ENCODE measurements around the gene P2RY2. TPM values are rescaled to one million over a fixed set of nuclear protein-coding genes. Genes with fewer than 3 reads are reported as not detected.

P2RY2 gene
- total and polyA plus RNA-seq, 9 of the 15 experiments (the other 6 are each of a cell fraction or from before 2014, with no cell fraction given) = not detected

DNA sequence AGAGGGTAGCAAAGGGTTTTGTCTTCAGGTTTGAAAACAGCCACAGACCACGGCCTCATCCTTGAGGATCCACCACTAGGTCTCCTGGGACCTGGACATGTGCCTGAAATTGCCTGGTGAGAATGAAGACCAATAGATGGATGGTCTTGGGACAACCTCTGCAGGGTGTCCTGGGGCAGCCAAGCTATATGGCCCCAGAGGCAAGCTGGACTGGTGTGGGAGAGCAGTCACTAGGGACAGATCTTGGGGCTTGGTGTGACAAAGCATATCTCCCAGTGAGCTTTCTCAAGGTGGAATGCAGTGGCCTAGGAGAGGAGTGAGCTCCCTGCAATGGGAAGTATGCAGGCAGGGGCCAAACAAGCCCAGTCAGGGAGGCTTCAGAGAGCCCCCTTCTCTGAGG is 67.6 kb downstream of the P2RY2 start:
- H3K9me1 ChIP-seq (ENCODE audit: control insufficient read depth, insufficient read depth, low read length) = peaks cover 5% of the 10 kb centered on the region
- no peak overlapping the region for H3K4me2 ChIP-seq (ENCODE audit: insufficient read depth, low read length)
- no peak overlapping the region for H2AFZ ChIP-seq (ENCODE audit: low read depth, low read length)
- no peak overlapping the region for H3K27ac ChIP-seq (ENCODE audit: extremely low read depth, low read depth, low read length)
- no peaks in the 10 kb centered on the region for H3K79me2 ChIP-seq (ENCODE audit: control insufficient read depth, insufficient read depth, low read length)
- ATAC-seq = no peak
- CTCF ChIA-PET (ENCODE audit: low intra/inter-chr PET ratio) = interaction anchor here (0.7 kb wide), 1 partner anchor 107 kb away, joined by 5 read pairs; no protein-coding TSS in a partner anchor
- 17% methylated on average over 1 of the region's 1 CpG for WGBS (ENCODE audit: insufficient coverage, low coverage, missing lambda C conversion rate)
- H4K20me1 ChIP-seq (replicated peaks; ENCODE audit: control insufficient read depth, insufficient read depth, low read length) = no peaks in the 10 kb centered on the region; the same call in 1 of the 2 replicates
- H3K9ac ChIP-seq (ENCODE audit: insufficient read depth in 1 of 2, low read depth in 2 of 2, low read length in 2 of 2) = no peak overlapping the region
- peaks cover 0 to 6% of the 10 kb centered on the region in 2 experiments; a peak in 1 of 5 replicates for H3K27me3 ChIP-seq (ENCODE audit: control insufficient read depth in 2 of 2, insufficient read depth in 2 of 2, low read length in 2 of 2)
- no TSS peak for BruUV-seq (replicated peaks)
- POLR2A ChIA-PET = interaction anchor here (1.0 kb wide), 1 partner anchor 17 kb away, joined by 4 read pairs; no protein-coding TSS in a partner anchor
- in situ Hi-C loops (cut with MboI) (no loop called here), intact Hi-C loops (cut with micrococcal nuclease) (loop anchor here (5.0 kb wide), 1 partner anchor 453 kb away; no protein-coding TSS in a partner anchor)
- H3K4me3 ChIP-seq = no peak overlapping the region
- no peaks in the 10 kb centered on the region for H3K36me3 ChIP-seq (ENCODE audit: control insufficient read depth, insufficient read depth, low read length)
- H3K4me1 ChIP-seq (replicated peaks in 1 of 2; ENCODE audit: control insufficient read depth in 2 of 2, insufficient read depth in 2 of 2, low read length in 2 of 2) = peaks cover 19 to 23% of the 10 kb centered on the region in 2 experiments; a peak in 4 of 5 replicates
- no peak for FAIRE-seq
- DNase-seq (ENCODE audit: extremely low read depth in 1 of 4, low spot score in 3 of 4) = no peak
- no peaks in the 10 kb centered on the region for H3K9me3 ChIP-seq (replicated peaks; ENCODE audit: control insufficient read depth, insufficient read depth, low read depth, low read length)
- TF ChIP-seq EGR1 (conservative IDR thresholded peaks at IDR 0.05) = no peak
- TF ChIP-seq, protein P1, sequence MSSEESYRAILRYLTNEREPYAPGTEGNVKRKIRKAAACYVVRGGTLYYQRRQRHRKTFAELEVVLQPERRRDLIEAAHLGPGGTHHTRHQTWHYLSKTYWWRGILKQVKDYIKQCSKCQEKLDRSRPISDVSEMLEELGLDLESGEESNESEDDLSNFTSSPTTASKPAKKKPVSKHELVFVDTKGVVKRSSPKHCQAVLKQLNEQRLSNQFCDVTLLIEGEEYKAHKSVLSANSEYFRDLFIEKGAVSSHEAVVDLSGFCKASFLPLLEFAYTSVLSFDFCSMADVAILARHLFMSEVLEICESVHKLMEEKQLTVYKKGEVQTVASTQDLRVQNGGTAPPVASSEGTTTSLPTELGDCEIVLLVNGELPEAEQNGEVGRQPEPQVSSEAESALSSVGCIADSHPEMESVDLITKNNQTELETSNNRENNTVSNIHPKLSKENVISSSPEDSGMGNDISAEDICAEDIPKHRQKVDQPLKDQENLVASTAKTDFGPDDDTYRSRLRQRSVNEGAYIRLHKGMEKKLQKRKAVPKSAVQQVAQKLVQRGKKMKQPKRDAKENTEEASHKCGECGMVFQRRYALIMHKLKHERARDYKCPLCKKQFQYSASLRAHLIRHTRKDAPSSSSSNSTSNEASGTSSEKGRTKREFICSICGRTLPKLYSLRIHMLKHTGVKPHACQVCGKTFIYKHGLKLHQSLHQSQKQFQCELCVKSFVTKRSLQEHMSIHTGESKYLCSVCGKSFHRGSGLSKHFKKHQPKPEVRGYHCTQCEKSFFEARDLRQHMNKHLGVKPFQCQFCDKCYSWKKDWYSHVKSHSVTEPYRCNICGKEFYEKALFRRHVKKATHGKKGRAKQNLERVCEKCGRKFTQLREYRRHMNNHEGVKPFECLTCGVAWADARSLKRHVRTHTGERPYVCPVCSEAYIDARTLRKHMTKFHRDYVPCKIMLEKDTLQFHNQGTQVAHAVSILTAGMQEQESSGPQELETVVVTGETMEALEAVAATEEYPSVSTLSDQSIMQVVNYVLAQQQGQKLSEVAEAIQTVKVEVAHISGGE (CRISPR knock-in tag; IDR thresholded peaks at IDR 0.05) = no peak
- TF ChIP-seq L3MBTL2 (IDR thresholded peaks at IDR 0.05) = no peak
- TF ChIP-seq, protein P2, sequence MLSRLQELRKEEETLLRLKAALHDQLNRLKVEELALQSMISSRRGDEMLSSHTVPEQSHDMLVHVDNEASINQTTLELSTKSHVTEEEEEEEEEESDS (CRISPR knock-in tag; IDR thresholded peaks at IDR 0.05) = no peak
- no peak for TF ChIP-seq JUND (IDR thresholded peaks at IDR 0.05; ENCODE audit: borderline replicate concordance, low read depth, low read length)
- no peak for TF ChIP-seq JUND (tag; IDR thresholded peaks at IDR 0.05; ENCODE audit: borderline replicate concordance, low read depth, low read length)
- TF ChIP-seq NR2C1 (IDR thresholded peaks at IDR 0.05) = no peak
- TF ChIP-seq NR2C1 (tag; IDR thresholded peaks at IDR 0.05) = no peak
- no peak for TF ChIP-seq GATAD2A (IDR thresholded peaks at IDR 0.05)
- no peak for TF ChIP-seq MTA1 (IDR thresholded peaks at IDR 0.05; ENCODE audit: borderline replicate concordance)
- TF ChIP-seq ZNF143 (CRISPR knock-in tag; IDR thresholded peaks at IDR 0.05) = no peak
- no peak for TF ChIP-seq MYBL2 (IDR thresholded peaks at IDR 0.05; ENCODE audit: low read depth)
- TF ChIP-seq MYBL2 (CRISPR knock-in tag; IDR thresholded peaks at IDR 0.05; ENCODE audit: borderline replicate concordance) = no peak
- TF ChIP-seq SMARCA5 (IDR thresholded peaks at IDR 0.05) = no peak
- TF ChIP-seq, protein P3, sequence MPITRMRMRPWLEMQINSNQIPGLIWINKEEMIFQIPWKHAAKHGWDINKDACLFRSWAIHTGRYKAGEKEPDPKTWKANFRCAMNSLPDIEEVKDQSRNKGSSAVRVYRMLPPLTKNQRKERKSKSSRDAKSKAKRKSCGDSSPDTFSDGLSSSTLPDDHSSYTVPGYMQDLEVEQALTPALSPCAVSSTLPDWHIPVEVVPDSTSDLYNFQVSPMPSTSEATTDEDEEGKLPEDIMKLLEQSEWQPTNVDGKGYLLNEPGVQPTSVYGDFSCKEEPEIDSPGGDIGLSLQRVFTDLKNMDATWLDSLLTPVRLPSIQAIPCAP (CRISPR knock-in tag; IDR thresholded peaks at IDR 0.05; ENCODE audit: borderline replicate concordance) = no peak
- no peak for TF ChIP-seq ZFP30 (CRISPR knock-in tag; IDR thresholded peaks at IDR 0.05; ENCODE audit: borderline replicate concordance)
- TF ChIP-seq NFATC3 (IDR thresholded peaks at IDR 0.05) = no peak
- TF ChIP-seq, protein P4, sequence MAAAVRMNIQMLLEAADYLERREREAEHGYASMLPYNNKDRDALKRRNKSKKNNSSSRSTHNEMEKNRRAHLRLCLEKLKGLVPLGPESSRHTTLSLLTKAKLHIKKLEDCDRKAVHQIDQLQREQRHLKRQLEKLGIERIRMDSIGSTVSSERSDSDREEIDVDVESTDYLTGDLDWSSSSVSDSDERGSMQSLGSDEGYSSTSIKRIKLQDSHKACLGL (CRISPR knock-in tag; IDR thresholded peaks at IDR 0.05; ENCODE audit: borderline replicate concordance, poor library complexity, severe bottlenecking) = no peak
- no peak for TF ChIP-seq ZNF717 (CRISPR knock-in tag; IDR thresholded peaks at IDR 0.05)
- TF ChIP-seq POLR2B (IDR thresholded peaks at IDR 0.05; ENCODE audit: low read depth, partially characterized antibody) = no peak

Measured in K562 (cell line).